Chondrocyte (in vitro differentiated cells): ENCODE data around the gene ALDH7A1. TPM values are rescaled to one million over a fixed set of nuclear protein-coding genes. Genes with fewer than 3 reads are reported as not detected.

Experiments used
- DNase-seq: peaks from one replicate; pipeline ENCODE4 v3.0.0; 2021; ENCODE audit warnings: mixed read lengths, low spot score
- H3K27ac Mint-ChIP-seq: one replicate; pipeline ENCODE4 v1.8.0; 2021; ENCODE audit warnings: mild to moderate bottlenecking, moderate library complexity, mixed read lengths; ENCODE audit not compliant: unreplicated experiment
- H3K27me3 Mint-ChIP-seq: 2 replicates; pipeline ENCODE4 v1.8.0; 2021; ENCODE audit warnings: low read depth, mixed read lengths
- H3K36me3 Mint-ChIP-seq: 2 replicates; pipeline ENCODE4 v1.8.0; 2021; ENCODE audit warnings: low read depth, mixed read lengths
- H3K4me1 Mint-ChIP-seq: 2 replicates; pipeline ENCODE4 v1.8.0; 2021; ENCODE audit warnings: low read depth, mild to moderate bottlenecking, mixed read lengths
- H3K4me3 Mint-ChIP-seq: one replicate; pipeline ENCODE4 v1.8.0; 2021; ENCODE audit warnings: mild to moderate bottlenecking, moderate library complexity, mixed read lengths; ENCODE audit not compliant: unreplicated experiment
- H3K9me3 Mint-ChIP-seq: 2 replicates; pipeline ENCODE4 v1.8.0; 2021; ENCODE audit warnings: low read depth, mixed read lengths
- long read RNA-seq: library from polyadenylated mRNA; stranded (forward); transcript quantifications from one replicate; pipeline ENCODE4 v2.0.0, GENCODE V29; 2021
- total RNA-seq: library from RNA; stranded (reverse); gene quantifications from 3 replicates; pipeline ENCODE4 v1.2.1, GENCODE V29; 2021
- TF ChIP-seq, protein P1 (sequence below): fragments of 200-600 bp; sonication (generic); IDR thresholded peaks from 2 replicates; pipeline ENCODE4 v1.5.0; 2021; ENCODE audit warnings: antibody characterized with exemption, mild to moderate bottlenecking, moderate library complexity

ALDH7A1 gene
- total RNA-seq = 54.0 to 71.3 TPM (median 58.2 TPM) in 3 replicates
- long read RNA-seq, full-length matches to known transcripts = 51 of 64 reads
- long read RNA-seq, partial matches to known transcripts = 11 of 64 reads
- long read RNA-seq, other reads (novel, unspliced or antisense) = 2 of 64 reads

- H3K9me3 Mint-ChIP-seq = no peaks in the 10 kb centered on the region
- peak within 1 kb of the TSS; percentile 81 for H3K27ac Mint-ChIP-seq
- DNase-seq = peak; percentile 97
- peaks cover 26% of the 10 kb centered on the region for H3K4me1 Mint-ChIP-seq
- H3K36me3 Mint-ChIP-seq = peaks cover 2% of the 10 kb centered on the region
- peak within 1 kb of the TSS; percentile 90 for H3K4me3 Mint-ChIP-seq
- TF ChIP-seq, protein P1, sequence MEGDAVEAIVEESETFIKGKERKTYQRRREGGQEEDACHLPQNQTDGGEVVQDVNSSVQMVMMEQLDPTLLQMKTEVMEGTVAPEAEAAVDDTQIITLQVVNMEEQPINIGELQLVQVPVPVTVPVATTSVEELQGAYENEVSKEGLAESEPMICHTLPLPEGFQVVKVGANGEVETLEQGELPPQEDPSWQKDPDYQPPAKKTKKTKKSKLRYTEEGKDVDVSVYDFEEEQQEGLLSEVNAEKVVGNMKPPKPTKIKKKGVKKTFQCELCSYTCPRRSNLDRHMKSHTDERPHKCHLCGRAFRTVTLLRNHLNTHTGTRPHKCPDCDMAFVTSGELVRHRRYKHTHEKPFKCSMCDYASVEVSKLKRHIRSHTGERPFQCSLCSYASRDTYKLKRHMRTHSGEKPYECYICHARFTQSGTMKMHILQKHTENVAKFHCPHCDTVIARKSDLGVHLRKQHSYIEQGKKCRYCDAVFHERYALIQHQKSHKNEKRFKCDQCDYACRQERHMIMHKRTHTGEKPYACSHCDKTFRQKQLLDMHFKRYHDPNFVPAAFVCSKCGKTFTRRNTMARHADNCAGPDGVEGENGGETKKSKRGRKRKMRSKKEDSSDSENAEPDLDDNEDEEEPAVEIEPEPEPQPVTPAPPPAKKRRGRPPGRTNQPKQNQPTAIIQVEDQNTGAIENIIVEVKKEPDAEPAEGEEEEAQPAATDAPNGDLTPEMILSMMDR = peak; percentile 82
- H3K27me3 Mint-ChIP-seq = no peaks in the 10 kb centered on the region
These were observed at the start of gene ALDH7A1 for GRCh38 chr5:126594748-126595485. Gene ALDH7A1, minus strand, starts transcription at chr5:126595219. Its CDS starts 21 bp downstream, at chr5:126595198.

GRCh38 chr5:126641387-126641786 is 46.4 kb upstream of the ALDH7A1 start:
- no peak overlapping the region for H3K27ac Mint-ChIP-seq
- H3K4me3 Mint-ChIP-seq = no peak overlapping the region
- H3K4me1 Mint-ChIP-seq = no peaks in the 10 kb centered on the region
- peaks cover 9% of the 10 kb centered on the region for H3K9me3 Mint-ChIP-seq
- TF ChIP-seq, protein P1 = no peak
- no peak for DNase-seq
- peaks cover 1% of the 10 kb centered on the region for H3K27me3 Mint-ChIP-seq
- peaks cover 5% of the 10 kb centered on the region for H3K36me3 Mint-ChIP-seq

DNA sequence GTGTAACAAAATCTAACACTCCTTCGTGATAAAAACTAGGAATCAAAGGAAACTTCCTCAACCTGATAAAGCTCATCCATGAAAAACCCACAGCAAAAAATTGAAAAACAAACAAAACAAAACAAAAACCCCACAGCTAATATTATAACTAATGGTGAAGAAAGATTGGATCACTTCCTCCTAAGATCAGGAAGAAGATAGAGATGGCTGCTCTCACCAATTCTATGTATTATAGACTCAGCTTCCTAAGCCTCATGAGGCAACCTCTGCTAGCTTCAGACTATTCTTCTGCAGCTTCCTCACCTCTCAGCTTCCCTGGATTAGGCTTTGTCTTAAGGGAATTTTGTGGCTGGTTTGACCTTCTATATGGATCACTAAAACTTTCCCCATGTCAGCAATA is 45.8 kb upstream of the ALDH7A1 start:
- no peak overlapping the region for H3K4me3 Mint-ChIP-seq
- TF ChIP-seq, protein P1 = no peak
- no peak for DNase-seq

GRCh38 chr5:126636956-126637355 is 41.9 kb upstream of the ALDH7A1 start:
- peaks cover 1% of the 10 kb centered on the region for H3K27me3 Mint-ChIP-seq
- H3K36me3 Mint-ChIP-seq = no peaks in the 10 kb centered on the region
- no peak overlapping the region for H3K4me3 Mint-ChIP-seq
- no peak overlapping the region for H3K27ac Mint-ChIP-seq
- no peaks in the 10 kb centered on the region for H3K4me1 Mint-ChIP-seq
- no peak for DNase-seq
- H3K9me3 Mint-ChIP-seq = no peaks in the 10 kb centered on the region
- TF ChIP-seq, protein P1 = no peak

More for the DNA sequence above, 45.8 kb upstream of the ALDH7A1 start:
- H3K36me3 Mint-ChIP-seq = peaks cover 5% of the 10 kb centered on the region
- H3K4me1 Mint-ChIP-seq = no peaks in the 10 kb centered on the region
- H3K9me3 Mint-ChIP-seq = peaks cover 9% of the 10 kb centered on the region
- H3K27me3 Mint-ChIP-seq = peaks cover 1% of the 10 kb centered on the region
- no peak overlapping the region for H3K27ac Mint-ChIP-seq

GRCh38 chr5:126635585-126635984 is 40.6 kb upstream of the ALDH7A1 start:
- Mint-ChIP-seq H3K4me3 (no peak overlapping the region), H3K27me3 (peaks cover 1% of the 10 kb centered on the region), H3K36me3 (no peaks in the 10 kb centered on the region), H3K27ac (no peak overlapping the region), H3K9me3 (no peaks in the 10 kb centered on the region), H3K4me1 (no peaks in the 10 kb centered on the region)
- TF ChIP-seq, protein P1 = no peak
- DNase-seq = no peak
